Measurements from ENCODE around the gene DLEC1. TPM values are rescaled to one million over a fixed set of nuclear protein-coding genes. Genes with fewer than 3 reads are reported as not detected.
"Not testable (repeated sequence)": the region's sequence is repeated elsewhere in the genome, so short reads cannot be mapped to it uniquely, and the experiment has no call there.

The DLEC1 gene
- total and polyA plus RNA-seq, 9 of the 15 experiments (the other 6 are each of a cell fraction or from before 2014, with no cell fraction given), result 0.07 to 0.08 TPM; not detected in 7

DNA sequence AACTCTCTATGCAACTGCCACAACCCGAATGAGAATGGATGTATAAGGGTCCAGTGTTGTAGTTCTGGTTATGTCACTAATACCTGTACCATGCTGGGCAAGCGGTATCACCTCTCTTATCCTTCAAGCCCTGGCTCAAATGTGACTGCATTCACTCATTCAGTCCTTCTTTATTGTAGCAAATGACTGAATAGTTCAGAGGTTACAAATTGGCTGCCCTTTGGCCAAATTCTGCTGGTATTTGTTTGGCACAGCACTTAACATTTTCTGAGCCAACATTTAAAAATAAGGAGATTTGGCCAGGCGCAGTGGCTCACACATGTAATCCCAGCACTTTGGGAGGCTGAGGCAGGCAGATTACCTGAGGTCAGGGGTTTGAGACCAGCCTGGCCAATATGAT is 47.5 kb downstream of the DLEC1 start (continued):
- no peak for TF ChIP-seq MYBL2 (IDR thresholded peaks at IDR 0.05; ENCODE audit: low read depth)
- no peak for TF ChIP-seq MYBL2 (CRISPR knock-in tag; IDR thresholded peaks at IDR 0.05; ENCODE audit: borderline replicate concordance)
- TF ChIP-seq KAT7 (CRISPR knock-in tag; IDR thresholded peaks at IDR 0.05; ENCODE audit: borderline replicate concordance), result no peak
- no peak for TF ChIP-seq RFX7 (CRISPR knock-in tag; IDR thresholded peaks at IDR 0.05)

GRCh38 chr3:38087278-38087677 is 48.3 kb downstream of the DLEC1 start:
- DNase-seq (ENCODE audit: extremely low read depth in 1 of 4, low spot score in 3 of 4); H3K79me2 ChIP-seq (ENCODE audit: control insufficient read depth, insufficient read depth, low read length); BruUV-seq (replicated peaks); CTCF ChIA-PET (ENCODE audit: low intra/inter-chr PET ratio); POLR2A ChIA-PET; H3K4me3 ChIP-seq; H3K36me3 ChIP-seq (ENCODE audit: control insufficient read depth, insufficient read depth, low read length); H3K4me2 ChIP-seq (ENCODE audit: insufficient read depth, low read length); H3K9ac ChIP-seq (ENCODE audit: insufficient read depth in 1 of 2, low read depth in 2 of 2, low read length in 2 of 2); FAIRE-seq; H3K9me1 ChIP-seq (ENCODE audit: control insufficient read depth, insufficient read depth, low read length); ATAC-seq; H3K4me1 ChIP-seq (replicated peaks in 1 of 2; ENCODE audit: control insufficient read depth in 2 of 2, insufficient read depth in 2 of 2, low read length in 2 of 2); H3K9me3 ChIP-seq (replicated peaks; ENCODE audit: control insufficient read depth, insufficient read depth, low read depth, low read length); intact Hi-C loops (cut with micrococcal nuclease); H4K20me1 ChIP-seq (replicated peaks; ENCODE audit: control insufficient read depth, insufficient read depth, low read length); H2AFZ ChIP-seq (ENCODE audit: low read depth, low read length); in situ Hi-C loops (cut with MboI); H3K27ac ChIP-seq (ENCODE audit: extremely low read depth, low read depth, low read length): not testable (repeated sequence)
- TF ChIP-seq ARHGAP35 (IDR thresholded peaks at IDR 0.05; ENCODE audit: partially characterized antibody), result peak; percentile 90
- peak in 1 of 2 experiments; percentile 77; a peak in 1 of 3 replicates for TF ChIP-seq CBX3 (IDR thresholded peaks at IDR 0.05; ENCODE audit: borderline replicate concordance in 1 of 2, low read length in 2 of 2)
- peak; percentile 87 for TF ChIP-seq MEIS2 (IDR thresholded peaks at IDR 0.05; ENCODE audit: partially characterized antibody)
- TF ChIP-seq, protein P1, sequence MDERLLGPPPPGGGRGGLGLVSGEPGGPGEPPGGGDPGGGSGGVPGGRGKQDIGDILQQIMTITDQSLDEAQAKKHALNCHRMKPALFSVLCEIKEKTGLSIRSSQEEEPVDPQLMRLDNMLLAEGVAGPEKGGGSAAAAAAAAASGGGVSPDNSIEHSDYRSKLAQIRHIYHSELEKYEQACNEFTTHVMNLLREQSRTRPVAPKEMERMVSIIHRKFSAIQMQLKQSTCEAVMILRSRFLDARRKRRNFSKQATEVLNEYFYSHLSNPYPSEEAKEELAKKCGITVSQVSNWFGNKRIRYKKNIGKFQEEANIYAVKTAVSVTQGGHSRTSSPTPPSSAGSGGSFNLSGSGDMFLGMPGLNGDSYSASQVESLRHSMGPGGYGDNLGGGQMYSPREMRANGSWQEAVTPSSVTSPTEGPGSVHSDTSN (CRISPR knock-in tag; IDR thresholded peaks at IDR 0.05; ENCODE audit: low read depth), result peak; percentile 20; the same call in 1 of the 2 replicates
- TF ChIP-seq, protein P1 (tag; conservative IDR thresholded peaks at IDR 0.05; ENCODE audit: low read depth), result peak; percentile 81
- peak in 1 of 2 experiments; percentile 90; a peak in 2 of 4 replicates for TF ChIP-seq KDM4B (IDR thresholded peaks at IDR 0.05; ENCODE audit: borderline replicate concordance in 2 of 2, low read depth in 1 of 2)
- TF ChIP-seq, protein P2, sequence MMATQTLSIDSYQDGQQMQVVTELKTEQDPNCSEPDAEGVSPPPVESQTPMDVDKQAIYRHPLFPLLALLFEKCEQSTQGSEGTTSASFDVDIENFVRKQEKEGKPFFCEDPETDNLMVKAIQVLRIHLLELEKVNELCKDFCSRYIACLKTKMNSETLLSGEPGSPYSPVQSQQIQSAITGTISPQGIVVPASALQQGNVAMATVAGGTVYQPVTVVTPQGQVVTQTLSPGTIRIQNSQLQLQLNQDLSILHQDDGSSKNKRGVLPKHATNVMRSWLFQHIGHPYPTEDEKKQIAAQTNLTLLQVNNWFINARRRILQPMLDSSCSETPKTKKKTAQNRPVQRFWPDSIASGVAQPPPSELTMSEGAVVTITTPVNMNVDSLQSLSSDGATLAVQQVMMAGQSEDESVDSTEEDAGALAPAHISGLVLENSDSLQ (IDR thresholded peaks at IDR 0.05), result peak; percentile 73
- peaks cover 21 to 23% of the 10 kb centered on the region in 2 experiments for H3K27me3 ChIP-seq (ENCODE audit: control insufficient read depth in 2 of 2, insufficient read depth in 2 of 2, low read length in 2 of 2)
